WI38 (cell line): Measurements from ENCODE around the gene ADAMTSL1.

ENCODE experiments used
- H3K4me3 ChIP-seq: 2 replicates; pipeline ENCODE4 v1.5.1; 2011; ENCODE audit warnings: low read depth, mild to moderate bottlenecking, control low read depth, low read length
- TF ChIP-seq, protein P1 (sequence below): IDR thresholded peaks from 2 replicates; pipeline ENCODE4 v1.5.1; 2012; ENCODE audit warnings: low read depth, mild to moderate bottlenecking, control low read depth, low read length

The ADAMTSL1 gene

DNA sequence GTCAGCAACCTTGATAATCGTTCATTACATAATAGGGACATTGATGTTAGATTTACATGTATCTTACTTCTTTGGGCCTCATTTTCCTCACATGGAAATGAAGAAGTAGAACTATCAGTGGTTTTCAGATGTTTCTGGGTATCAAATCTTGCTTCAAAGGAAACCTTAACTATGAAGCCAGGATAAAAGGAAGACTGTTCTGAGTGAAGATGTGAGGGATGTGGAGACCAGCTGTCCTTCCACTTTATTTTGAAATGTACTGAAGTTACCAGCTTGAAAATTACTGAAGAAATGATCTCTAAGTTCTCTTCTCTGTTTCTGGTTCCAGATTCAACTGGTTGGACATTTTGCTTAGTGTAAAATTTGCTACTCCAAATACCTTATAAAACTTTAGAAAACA, 186.0 kb downstream of the ADAMTSL1 start:
- TF ChIP-seq, protein P1, sequence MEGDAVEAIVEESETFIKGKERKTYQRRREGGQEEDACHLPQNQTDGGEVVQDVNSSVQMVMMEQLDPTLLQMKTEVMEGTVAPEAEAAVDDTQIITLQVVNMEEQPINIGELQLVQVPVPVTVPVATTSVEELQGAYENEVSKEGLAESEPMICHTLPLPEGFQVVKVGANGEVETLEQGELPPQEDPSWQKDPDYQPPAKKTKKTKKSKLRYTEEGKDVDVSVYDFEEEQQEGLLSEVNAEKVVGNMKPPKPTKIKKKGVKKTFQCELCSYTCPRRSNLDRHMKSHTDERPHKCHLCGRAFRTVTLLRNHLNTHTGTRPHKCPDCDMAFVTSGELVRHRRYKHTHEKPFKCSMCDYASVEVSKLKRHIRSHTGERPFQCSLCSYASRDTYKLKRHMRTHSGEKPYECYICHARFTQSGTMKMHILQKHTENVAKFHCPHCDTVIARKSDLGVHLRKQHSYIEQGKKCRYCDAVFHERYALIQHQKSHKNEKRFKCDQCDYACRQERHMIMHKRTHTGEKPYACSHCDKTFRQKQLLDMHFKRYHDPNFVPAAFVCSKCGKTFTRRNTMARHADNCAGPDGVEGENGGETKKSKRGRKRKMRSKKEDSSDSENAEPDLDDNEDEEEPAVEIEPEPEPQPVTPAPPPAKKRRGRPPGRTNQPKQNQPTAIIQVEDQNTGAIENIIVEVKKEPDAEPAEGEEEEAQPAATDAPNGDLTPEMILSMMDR: no peak
- no peak overlapping the region for H3K4me3 ChIP-seq

DNA sequence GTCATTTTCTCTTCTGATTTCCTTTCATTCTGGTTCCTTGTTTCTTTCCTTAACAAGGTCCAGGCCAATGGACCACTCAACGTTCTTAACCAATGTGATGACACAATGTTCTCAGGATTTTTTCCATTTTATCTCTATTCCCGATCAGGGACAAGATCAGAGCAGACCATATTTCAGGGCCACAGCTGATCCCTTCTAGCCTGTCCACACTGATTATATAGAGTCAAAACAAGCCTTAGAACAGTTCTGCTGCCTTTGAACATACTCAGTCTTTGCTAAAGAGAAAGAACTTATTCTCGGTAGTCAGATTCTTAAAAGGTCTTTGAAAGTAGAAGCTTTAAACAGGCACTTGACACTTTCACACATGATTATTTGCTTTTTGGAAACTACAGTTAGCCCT, 188.4 kb downstream of the ADAMTSL1 start:
- TF ChIP-seq, protein P1: no peak
- H3K4me3 ChIP-seq: no peak overlapping the region

DNA sequence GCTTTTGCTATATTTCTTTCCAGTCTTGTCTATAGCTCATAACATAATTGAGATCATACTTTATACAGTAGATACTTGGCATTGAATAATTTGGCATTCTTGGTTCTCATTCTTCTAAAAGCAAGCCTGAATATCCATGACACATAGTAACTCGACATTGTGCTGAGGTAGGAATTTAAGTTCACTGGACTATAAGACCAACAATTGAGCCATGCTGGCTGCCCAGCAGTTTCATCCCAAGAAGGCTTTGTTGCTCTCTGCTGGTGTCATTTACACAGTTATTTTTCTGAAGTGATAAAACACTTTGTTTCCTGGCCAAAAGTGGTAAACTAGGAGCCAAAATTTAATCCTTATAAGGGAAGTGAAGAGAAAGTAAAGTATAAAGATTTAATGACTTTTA, 192.0 kb downstream of the ADAMTSL1 start:
- H3K4me3 ChIP-seq: no peak overlapping the region
- TF ChIP-seq, protein P1: no peak

DNA sequence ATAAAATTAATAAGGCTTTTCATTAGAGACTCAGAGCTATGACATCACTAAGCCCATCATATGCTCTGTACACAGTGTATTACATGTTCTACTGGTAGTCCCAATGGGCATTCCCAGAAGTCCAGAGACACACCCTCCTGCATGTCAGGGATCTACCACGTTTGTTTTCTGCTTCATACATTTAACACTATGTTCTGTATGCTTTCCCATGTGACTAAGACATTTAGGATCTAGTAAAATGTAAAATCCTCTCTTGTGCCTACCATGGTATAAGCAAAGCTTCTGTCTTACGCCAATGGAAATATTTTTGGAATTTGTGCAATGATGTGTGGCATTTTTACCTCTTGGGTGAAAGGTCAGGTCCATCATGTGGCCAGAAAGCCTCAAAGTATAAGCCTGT, 192.4 kb downstream of the ADAMTSL1 start:
- TF ChIP-seq, protein P1: no peak
- H3K4me3 ChIP-seq: no peak overlapping the region

DNA sequence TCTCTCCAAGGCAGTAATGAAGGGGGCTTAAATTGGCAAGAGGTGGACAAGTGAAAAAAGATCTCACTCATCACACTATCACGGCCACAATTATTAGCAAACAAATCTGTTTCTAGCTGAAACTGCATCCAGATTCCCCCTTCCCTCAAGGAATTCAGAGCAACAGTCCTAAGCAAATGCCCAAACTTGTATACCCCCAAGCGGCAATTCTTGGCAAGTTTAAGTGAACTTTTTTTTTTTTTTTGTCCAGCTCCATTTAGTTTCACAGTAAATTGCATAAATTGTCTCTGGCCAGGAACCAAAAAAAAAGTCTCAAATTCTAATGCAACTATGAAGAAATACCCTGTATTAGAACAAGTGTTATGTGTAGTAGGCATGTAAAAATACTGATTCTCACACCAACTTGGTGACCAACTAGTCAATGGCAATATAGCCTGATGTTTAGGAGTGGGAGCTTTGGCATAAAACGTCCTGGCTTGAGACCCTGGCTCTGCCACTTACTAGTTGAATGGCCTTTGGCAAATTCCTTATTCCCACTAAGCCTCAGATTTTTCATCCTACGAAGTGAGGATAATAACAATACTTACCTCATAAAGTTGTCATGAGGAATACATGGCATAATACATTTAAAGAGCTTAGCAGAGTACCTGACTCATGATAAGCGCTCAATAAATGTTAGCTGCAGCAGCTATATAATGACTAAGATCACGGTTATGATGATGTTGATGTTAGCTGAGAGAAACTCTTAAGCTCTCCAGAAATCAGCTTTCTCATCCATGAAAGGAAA, 193.2 kb downstream of the ADAMTSL1 start:
- H3K4me3 ChIP-seq: no peak overlapping the region
- TF ChIP-seq, protein P1: no peak

DNA sequence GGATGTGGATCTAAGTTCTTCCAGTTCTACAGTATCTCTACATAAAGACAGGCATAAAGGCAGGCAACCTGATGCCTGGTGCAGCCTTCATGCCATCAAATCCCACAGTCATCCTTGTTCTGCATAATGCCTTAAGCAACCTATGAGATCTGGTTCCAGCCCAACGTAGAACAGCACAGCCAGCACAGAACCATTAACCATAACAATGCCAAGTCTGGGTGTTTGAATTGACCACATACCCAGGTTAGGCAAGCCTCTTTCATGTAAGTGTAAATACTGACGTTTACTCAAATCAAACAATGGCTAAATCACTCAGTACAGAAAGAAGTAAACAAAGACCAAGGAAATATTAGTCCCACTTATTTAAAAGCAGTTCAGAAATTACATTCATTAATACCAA, 195.0 kb downstream of the ADAMTSL1 start:
- TF ChIP-seq, protein P1: no peak

DNA sequence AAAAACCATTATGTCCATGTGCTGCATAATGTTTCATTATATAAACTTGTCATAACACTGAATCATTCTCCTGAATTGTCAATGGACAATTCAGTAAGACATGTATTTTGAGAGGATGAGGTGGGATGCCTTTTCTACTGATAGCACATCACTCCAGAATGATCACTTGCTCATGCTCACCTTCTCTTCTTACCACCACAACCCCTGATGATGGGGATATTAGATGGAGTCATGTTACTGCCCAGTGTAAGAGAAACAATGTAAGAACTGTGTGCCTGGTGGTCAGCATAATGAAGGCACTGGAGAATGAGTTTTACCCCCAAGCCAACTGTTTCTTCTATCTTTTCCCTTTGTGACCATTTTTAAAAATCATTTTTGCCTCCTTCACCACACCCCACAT, 198.8 kb downstream of the ADAMTSL1 start:
- TF ChIP-seq, protein P1: no peak

More for the DNA sequence above, 195.0 kb downstream of the ADAMTSL1 start:
- no peak overlapping the region for H3K4me3 ChIP-seq

More for the DNA sequence above, 198.8 kb downstream of the ADAMTSL1 start:
- H3K4me3 ChIP-seq: no peak overlapping the region
